ENCODE results near the gene ZNF124.
A peak's percentile ranks its signal among the peaks of the same experiment; 100 is the strongest.
"Not testable (repeated sequence)": the region's sequence is repeated elsewhere in the genome, so short reads cannot be mapped to it uniquely, and the experiment has no call there.

The ZNF124 gene

GRCh38 chr1:247171875-247172563 lies at the start of gene ZNF124:
ZNF124 (minus strand) TSS chr1:247172020; CDS start chr1:247171877, 143 bp downstream.
- DNase-seq = not testable (repeated sequence)

DNA sequence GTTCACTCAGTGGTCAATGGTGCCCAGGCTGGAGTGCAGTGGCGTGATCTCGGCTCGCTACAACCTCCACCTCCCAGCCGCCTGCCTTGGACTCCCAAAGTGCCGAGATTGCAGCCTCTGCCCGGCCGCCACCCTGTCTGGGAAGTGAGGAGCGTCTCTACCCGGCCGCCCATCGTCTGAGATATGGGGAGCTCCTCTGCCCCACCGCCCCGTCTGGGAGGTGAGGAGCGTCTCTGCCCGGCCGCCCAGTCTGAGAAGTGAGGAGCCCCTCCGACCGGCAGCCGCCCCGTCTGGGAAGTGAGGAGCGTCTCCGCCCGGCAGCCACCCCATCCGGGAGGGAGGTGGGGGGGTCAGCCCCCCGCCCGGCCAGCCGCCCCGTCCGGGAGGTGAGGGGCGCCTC lies 48.5 kb upstream of the ZNF124 start:
- DNase-seq = not testable (repeated sequence)

- DNase-seq = no peak
Measured at GRCh38 chr1:247218121-247218651, 46.4 kb upstream of the ZNF124 start.

DNA sequence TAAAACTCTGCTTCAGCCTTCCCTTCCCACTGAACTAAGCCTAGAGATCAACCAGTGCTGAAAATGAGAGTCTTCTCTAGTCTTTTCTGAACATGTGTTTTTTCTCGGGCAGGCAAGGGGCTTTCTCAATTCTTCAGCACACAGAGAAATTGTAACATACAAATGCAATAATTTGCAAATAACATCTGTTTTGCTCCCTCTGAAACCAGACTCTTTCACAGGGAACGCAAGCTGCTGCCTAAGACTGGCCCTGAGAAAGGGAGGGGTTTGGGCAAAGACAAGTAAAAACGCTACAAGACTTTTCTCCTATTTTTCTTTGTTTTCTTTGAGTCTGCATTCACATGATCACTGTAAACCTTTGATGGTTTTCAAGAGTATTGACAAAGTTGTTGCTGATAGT lies 44.4 kb upstream of the ZNF124 start:
- DNase-seq = no peak

DNA sequence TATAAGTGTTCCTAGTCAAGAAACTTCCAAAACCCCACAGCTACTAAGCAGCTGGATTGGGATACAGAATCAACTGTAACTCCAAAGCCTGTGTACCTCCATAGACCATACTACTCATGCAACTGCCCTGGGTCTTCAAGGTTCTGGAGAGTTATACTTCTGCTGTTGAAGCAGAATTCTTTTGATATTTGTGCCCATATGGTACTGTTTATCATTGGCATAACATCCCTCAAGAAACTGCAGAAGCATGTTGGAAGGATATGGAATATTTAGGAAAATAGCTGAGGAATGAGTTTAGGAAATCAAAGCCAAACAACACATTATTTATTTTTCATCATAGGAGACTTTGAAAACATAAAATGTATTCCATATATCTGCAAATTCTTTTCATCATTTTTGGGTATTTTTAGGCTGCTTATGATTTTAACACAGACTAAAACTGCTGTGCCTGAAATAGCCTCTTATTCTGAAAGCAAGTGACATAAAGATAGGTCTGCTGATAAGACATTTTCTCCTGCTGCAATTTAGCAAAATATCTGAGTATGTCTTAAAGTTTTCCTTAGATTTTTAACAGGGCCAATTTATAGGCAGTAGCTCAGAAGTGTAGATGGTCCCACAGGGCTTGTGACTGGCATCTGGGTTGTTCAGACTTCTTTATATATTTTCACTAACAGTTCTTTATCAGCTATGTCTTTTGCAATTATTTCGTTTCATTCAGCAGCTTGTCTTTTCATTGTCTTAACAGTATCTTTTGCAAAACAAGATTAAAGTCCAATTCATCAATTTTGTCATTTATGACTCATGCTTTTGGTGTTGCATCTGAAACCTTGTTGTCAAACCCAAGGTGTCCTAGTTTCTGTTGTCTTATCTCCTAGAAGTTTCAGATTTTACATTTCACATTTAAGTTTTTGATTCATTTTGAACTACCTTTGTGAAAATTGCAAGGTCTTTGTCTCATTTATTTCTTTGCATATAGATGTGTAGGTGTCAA lies 41.1 kb upstream of the ZNF124 start:
- no peak for DNase-seq

- no peak for DNase-seq
Measured at GRCh38 chr1:247212012-247212411, 40.2 kb upstream of the ZNF124 start.

DNA sequence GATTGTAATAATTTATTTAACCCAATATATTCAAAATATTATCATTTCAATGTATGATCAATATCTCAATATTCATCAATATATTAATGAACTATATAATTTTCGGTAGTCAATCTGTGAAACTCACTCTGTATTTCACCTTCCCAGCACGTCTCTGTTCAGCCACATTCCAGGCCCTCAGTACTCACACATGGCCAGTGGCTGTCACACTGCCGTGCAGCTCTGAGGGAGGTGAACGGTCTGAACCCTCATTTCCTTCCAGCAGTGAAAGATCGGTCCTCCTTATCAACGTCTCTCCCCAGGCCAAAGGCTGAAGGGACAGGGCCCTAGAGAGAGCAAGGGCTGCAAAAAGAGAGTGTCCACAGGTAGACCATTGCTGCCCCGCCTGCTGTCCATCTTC lies 39.5 kb upstream of the ZNF124 start:
- DNase-seq = no peak

DNA sequence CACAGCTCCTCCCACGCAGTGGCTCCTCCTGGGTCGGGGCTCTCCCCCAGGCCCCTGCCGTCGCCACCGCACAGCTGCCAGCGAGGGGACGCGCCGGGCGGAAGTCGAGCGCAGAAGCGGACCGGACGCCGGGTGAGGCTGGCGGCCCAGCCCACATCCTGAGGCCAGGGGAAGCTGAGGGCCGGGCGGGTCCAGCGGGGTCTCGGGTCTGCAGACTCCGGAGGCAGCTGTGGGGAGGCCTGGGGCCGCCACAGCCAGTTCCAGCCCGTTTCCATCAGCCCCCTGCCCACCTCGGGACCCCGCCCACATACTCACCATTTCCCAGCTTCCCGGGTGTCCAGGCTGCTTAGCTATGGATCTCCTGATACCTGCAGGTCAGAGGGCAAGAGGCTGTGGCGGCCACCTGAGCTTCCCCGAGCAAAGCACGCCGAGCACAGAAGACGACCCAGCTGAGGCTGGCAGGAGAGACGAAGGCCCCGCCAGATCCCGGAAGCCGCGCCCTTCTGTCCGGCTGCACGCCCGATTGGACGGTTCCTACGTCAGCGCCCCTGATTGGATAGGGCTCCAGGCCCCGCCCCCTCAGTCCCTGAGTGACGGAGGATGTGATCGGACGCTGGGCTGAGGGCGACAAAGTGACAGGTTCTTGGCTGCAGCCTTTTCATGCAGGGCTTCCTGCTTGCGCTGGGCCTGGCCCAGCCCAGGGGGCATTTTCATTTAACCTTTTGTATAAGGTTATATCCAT lies 38.7 kb upstream of the ZNF124 start:
- peak; percentile 96 for DNase-seq

GRCh38 chr1:247210062-247210375 lies 38.2 kb upstream of the ZNF124 start:
- no peak for DNase-seq

- no peak for DNase-seq
Measured at GRCh38 chr1:247209396-247209795, 37.6 kb upstream of the ZNF124 start.

GRCh38 chr1:247204177-247204647 lies 32.4 kb upstream of the ZNF124 start:
- no peak for DNase-seq

DNA sequence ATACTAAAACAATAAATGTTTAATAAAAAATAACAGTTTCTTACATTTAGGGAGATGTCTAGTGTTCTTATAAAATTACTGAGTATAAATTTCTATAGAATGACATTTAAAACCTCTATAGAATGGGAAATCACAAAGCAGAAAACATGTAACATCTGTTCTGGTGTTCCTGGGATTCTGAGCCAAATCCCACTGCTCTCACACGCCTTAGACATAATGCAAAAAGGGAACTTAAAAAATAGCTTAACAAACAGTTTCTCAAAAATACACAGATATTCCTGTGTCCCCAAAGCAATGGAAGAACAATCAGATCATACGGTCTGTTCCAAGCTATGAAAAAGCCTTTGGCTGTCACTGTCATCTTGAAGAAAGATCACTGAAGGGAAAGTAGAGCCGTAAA lies 27.0 kb upstream of the ZNF124 start:
- no peak for DNase-seq

DNA sequence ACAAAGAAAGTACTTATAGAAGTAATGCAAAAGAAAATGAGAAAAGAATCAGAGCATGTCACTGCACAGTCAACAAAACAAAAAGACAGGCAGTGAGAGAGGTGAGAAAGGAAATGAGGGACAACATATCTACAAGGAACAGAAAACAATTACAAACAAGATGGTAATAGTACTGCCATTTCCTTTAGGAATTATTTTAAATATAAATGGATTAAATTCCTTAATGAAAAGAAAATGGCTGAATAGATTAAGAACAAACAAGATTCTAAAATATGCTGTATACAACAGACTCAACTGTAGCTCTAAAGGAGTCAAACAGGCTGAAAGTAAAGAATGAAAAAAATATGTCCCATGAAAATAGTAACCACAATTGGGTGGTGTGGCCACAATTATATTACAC lies 22.1 kb upstream of the ZNF124 start:
- no peak for DNase-seq

DNA sequence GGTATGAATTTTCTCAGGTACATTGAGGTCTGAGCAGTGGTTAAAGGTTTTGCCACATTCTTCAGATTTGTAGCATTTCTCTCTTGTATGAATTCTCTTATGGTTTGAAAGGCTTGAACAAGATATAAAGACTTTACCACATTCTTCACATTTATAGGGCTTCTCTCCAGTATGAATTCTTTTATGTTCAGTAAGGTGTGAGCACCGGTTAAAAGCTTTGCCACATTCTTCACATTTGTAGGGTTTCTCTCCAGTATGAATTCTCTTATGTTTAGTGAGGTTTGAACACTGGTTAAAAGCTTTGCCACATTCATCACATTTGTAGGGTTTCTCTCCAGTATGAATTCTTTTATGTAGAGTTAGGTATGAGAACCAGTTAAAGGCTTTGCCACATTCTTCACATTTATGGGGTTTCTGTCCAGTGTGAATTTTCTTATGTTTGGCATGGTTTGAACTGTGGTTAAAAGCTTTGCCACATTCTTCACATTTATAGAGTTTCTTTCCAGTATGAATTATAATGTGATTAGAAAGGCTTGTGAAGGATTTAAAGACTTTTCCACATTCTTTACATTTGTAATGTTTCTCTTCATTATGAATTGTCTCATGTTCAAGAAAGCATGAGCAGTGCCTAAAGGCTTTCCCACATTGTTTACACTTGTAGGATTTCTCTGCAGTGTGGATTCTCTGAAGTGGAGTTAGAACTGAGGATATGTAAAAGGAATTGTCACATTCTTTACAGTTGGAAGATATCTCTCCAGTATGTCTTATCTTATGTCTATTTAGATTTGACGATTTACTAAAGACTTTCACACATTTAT lies 18.4 kb upstream of the ZNF124 start:
- DNase-seq = no peak

- DNase-seq = no peak
Measured at GRCh38 chr1:247185667-247186066, 13.8 kb upstream of the ZNF124 start.

GRCh38 chr1:247184254-247184653 lies 12.4 kb upstream of the ZNF124 start:
- DNase-seq = no peak

- DNase-seq = no peak
Measured at GRCh38 chr1:247182994-247183393, 11.2 kb upstream of the ZNF124 start.

DNA sequence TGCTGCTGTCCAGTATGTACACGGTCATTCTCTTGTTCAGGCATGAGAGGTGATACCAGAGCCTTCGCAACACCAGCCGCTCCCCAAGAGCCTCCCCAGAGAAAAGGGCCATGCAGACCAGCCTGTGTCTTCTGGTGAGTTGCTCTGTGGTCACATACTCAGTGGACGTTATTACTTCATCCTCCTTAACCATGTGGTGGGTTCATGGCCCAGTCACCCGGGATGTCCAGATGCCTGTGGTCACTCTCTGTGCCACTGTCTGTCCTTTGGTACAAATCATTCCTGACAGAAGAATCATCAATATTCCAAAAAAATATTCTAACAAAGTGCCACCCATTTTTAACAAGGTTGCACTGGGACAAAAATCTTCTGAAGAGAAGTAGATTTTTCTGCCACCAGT lies 8.8 kb upstream of the ZNF124 start:
- DNase-seq = no peak

DNA sequence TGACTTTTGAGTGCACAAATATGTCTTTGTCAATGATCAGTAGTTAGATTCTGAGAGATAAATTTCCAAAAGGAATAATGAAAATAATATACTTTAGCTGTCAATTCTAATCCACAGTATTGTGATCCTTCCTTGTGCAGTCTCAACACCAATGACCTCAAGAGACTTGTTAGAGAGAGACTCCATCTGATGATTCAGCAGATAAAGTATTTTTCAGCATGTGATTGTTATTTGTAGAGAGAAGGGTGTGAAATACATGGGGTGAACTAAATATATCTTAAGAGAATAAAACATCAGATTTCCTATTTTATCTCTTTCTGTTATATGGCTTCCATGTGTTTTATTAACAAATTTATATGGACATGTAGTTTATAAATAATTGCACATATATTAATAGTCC lies 5.9 kb upstream of the ZNF124 start:
- no peak for DNase-seq

DNA sequence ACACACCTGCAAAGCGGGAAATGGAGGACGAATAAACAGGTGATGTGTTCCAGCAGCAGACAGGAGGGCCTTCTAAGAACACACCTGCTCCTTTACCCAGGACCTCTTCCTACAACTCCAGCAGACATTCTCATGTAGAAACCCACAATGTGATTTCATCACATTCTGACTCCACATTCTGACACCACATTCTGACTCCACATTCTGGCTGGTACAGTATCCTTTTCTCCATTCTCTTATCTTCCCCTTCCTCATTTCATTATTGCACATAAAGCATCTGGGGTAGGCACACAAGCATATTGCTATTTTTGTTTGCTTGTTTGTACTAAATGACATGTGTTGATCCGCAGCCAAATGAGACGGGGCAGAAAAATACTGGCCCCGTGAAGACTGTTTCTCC lies 3.6 kb upstream of the ZNF124 start:
- DNase-seq = no peak

DNA sequence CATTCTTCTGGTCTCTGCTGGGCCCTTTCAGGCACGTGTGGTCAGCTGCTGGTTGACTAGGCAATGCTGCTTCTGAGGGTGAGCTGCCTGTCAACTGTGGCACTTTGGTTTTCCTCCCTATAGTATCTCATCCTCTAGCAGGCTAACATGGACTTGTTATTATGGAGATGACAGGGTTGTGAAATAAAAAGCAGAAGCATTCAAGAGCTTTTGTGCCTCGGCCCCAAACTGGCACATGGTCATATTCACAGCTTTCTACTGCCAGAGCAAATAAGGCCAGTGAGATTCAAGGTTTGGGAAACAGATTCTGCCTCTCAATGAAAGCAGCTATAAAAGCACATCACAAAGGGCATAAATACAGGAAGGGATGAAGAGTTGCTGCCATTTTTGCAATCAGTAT lies 1.6 kb upstream of the ZNF124 start:
- no peak for DNase-seq

DNA sequence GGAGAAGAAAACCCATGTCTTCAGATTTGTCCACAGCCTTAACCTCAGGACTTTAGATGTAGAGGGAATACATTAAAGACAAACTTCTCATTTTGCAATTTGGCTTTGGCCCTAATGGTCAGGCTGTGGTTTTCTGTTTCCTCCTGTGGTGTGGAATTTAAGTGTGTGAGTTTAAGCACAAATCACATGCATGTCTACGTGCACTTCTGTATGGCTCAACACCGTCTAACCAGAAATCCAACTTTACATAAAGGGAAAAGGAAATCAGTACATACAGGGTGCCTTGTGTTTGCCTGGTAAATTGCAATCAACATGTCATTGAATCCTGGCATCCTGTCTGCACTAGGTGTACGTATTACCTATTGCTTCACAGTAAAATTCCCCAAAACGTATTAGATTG lies 1.2 kb upstream of the ZNF124 start:
- DNase-seq = no peak
